Lower leg skin (tissue), 4 donors: ENCODE results near the gene F10. TPM values are rescaled to one million over a fixed set of nuclear protein-coding genes. Genes with fewer than 3 reads are reported as not detected.

Experiments used
- DNase-seq, 2 donors: peaks; one replicate each; pipeline ENCODE4 v3.0.0-alpha.2; 2019; ENCODE audit warnings: low spot score in 2 of 2
- H3K4me3 ChIP-seq: fragments of 200-600 bp; sonication (generic); 2 replicates; pipeline ENCODE4 v1.5.1; 2017; ENCODE audit warnings: mild to moderate bottlenecking, low read depth; ENCODE audit not compliant: poor library complexity, severe bottlenecking
- CTCF ChIP-seq, 3 donors: fragments of 450-650 bp; IDR thresholded peaks; one replicate each; pipeline ENCODE4 v1.5.1; 2016; ENCODE audit warnings: antibody characterized with exemption in 3 of 3, mild to moderate bottlenecking in 3 of 3, moderate library complexity in 2 of 3
- POLR2A ChIP-seq, 2 donors: fragments of 450-650 bp; IDR thresholded peaks; one replicate each; pipeline ENCODE4 v1.6.1; 2016 to 2017; ENCODE audit warnings: antibody characterized with exemption in 2 of 2, mild to moderate bottlenecking in 1 of 2, moderate library complexity in 1 of 2
- WGBS, 2 donors: methylation state at CpG; one replicate each; pipeline ENCODE4 v1.1.5; 2018; 5-methylcytosine and 5-hydroxymethylcytosine counted together
- intact Hi-C: fragments of 100-400 bp; cut with DNase I; formaldehyde crosslinking; loops from one replicate; pipeline ENCODE4 v1.15.0; 2023; ENCODE audit warnings: low total_unique reads
- total RNA-seq, 4 donors: library from RNA; depleted of rRNA; stranded (reverse); fragments of >200 nt; gene quantifications; one replicate each; pipeline ENCODE4 v1.1.0, GENCODE V29; 2016

F10 gene
- total RNA-seq, 4 donors from 2014 or later = 6.5 to 31.0 (median 9.3) TPM

GRCh38 chr13:113091211-113091771, 31.3 kb upstream of the F10 start:
- H3K4me3 ChIP-seq = no peak overlapping the region
- WGBS, 2 donors = 85 to 89% methylated on average over 24 to 30 of the region's 30 CpGs
- TF ChIP-seq POLR2A (IDR thresholded peaks at IDR 0.05) = no peak
- intact Hi-C loops = no loop called here
- no peak for DNase-seq

GRCh38 chr13:113091891-113092775, 30.5 kb upstream of the F10 start:
- TF ChIP-seq POLR2A (IDR thresholded peaks at IDR 0.05) (no peak), CTCF (IDR thresholded peaks at IDR 0.05) (no peak)
- 79 to 86% methylated on average over 19 to 27 of the region's 33 CpGs for WGBS, 2 donors
- intact Hi-C loops = no loop called here
- H3K4me3 ChIP-seq = no peak overlapping the region
- DNase-seq = no peak

GRCh38 chr13:113092776-113093579, 29.6 kb upstream of the F10 start:
- TF ChIP-seq POLR2A (IDR thresholded peaks at IDR 0.05) (no peak), CTCF (IDR thresholded peaks at IDR 0.05) (no peak)
- DNase-seq = no peak
- intact Hi-C loops = no loop called here
- 86 to 92% methylated on average over 21 to 24 of the region's 25 CpGs for WGBS, 2 donors
- no peak overlapping the region for H3K4me3 ChIP-seq

GRCh38 chr13:113093580-113094409, 28.8 kb upstream of the F10 start:
- H3K4me3 ChIP-seq = no peak overlapping the region
- DNase-seq = no peak
- 81 to 84% methylated on average over 26 to 29 of the region's 29 CpGs for WGBS, 2 donors
- no peak for TF ChIP-seq CTCF (IDR thresholded peaks at IDR 0.05)
- intact Hi-C loops = no loop called here

- DNase-seq = no peak
- TF ChIP-seq CTCF (IDR thresholded peaks at IDR 0.05) (no peak), POLR2A (IDR thresholded peaks at IDR 0.05) (no peak)
- 87 to 89% methylated on average over 12 to 14 of the region's 14 CpGs for WGBS, 2 donors
- no peak overlapping the region for H3K4me3 ChIP-seq
- intact Hi-C loops = no loop called here
Observed at GRCh38 chr13:113094410-113094800, 28.2 kb upstream of the F10 start.
